ENCODE data around the gene USP26. TPM values are rescaled to one million over a fixed set of nuclear protein-coding genes. Genes with fewer than 3 reads are reported as not detected.

The USP26 gene
- total and polyA plus RNA-seq, 2 of the 13 experiments (the other 11 are each of a cell fraction or from before 2014, with no cell fraction given) = not detected

DNA sequence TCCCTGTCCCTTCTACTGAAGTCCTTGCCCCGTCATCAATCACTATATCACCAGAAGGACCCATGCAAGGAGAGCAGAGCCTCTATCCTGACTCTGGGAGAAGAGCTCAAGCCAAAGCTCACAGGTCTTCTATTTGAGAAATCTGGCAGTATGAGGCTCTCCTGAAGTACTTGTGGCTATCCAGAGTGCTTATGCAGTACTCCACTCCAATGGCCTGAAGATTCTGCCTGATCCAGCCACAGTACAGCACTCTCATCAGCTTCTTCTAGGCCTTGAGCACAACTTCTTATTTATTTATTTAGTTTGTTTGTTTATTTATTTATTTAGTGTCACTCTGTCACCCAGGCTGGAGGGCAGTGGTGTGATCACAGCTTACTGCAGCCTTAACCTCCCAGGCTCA lies 13.0 kb downstream of the USP26 start:
- no peaks in the 10 kb centered on the region for H4K20me1 ChIP-seq (ENCODE audit: insufficient read depth, low read length)
- H3K79me2 ChIP-seq (ENCODE audit: insufficient read depth, low read length) = no peaks in the 10 kb centered on the region
- H3K4me2 ChIP-seq (ENCODE audit: low read depth, low read length) = no peak overlapping the region
- BruUV-seq (replicated peaks) = no TSS peak
- H3K9me3 ChIP-seq (ENCODE audit: low read length) = no peaks in the 10 kb centered on the region
- H3K9ac ChIP-seq (ENCODE audit: insufficient read depth, low read depth, low read length) = no peak overlapping the region
- ATAC-seq = no peak
- H3K4me3 ChIP-seq (replicated peaks in 1 of 3; ENCODE audit: insufficient read depth in 1 of 3, low read depth in 2 of 3, low read length in 3 of 3) = no peak overlapping the region
- intact Hi-C loops (cut with micrococcal nuclease; ENCODE audit: unreplicated experiment) = no loop called here
- no peak overlapping the region for H3K27ac ChIP-seq (ENCODE audit: extremely low read length, insufficient read depth, low read length)
- no peak for TF ChIP-seq ZNF484 (CRISPR knock-in tag; IDR thresholded peaks at IDR 0.05; ENCODE audit: borderline replicate concordance, low read depth)
- no peak for TF ChIP-seq ZKSCAN1 (IDR thresholded peaks at IDR 0.05; ENCODE audit: low read length)
- no peak for TF ChIP-seq ELF1 (CRISPR knock-in tag; IDR thresholded peaks at IDR 0.05)
- TF ChIP-seq, protein P1, sequence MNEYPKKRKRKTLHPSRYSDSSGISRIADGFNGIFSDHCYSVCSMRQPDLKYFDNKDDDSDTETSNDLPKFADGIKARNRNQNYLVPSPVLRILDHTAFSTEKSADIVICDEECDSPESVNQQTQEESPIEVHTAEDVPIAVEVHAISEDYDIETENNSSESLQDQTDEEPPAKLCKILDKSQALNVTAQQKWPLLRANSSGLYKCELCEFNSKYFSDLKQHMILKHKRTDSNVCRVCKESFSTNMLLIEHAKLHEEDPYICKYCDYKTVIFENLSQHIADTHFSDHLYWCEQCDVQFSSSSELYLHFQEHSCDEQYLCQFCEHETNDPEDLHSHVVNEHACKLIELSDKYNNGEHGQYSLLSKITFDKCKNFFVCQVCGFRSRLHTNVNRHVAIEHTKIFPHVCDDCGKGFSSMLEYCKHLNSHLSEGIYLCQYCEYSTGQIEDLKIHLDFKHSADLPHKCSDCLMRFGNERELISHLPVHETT (CRISPR knock-in tag; conservative IDR thresholded peaks at IDR 0.05) = no peak
- ChIA-PET POLR2A (no interaction called here), CTCF (ENCODE audit: low intra/inter-chr PET ratio, low total read pairs) (no interaction called here)
- DNase-seq (ENCODE audit: low spot score) = no peak
- 7% methylated on average over 1 of the region's 1 CpG for WGBS (ENCODE audit: low lambda C conversion rate)
- H2AFZ ChIP-seq (ENCODE audit: low read length) = no peak overlapping the region
- H3K4me1 ChIP-seq (ENCODE audit: insufficient read depth, low read length) = no peaks in the 10 kb centered on the region
- no peak for FAIRE-seq
- H3K36me3 ChIP-seq (replicated peaks in 1 of 2; ENCODE audit: control insufficient read depth in 1 of 2, insufficient read depth in 2 of 2, low read length in 2 of 2) = no peaks in the 10 kb centered on the region
- no peaks in the 10 kb centered on the region for H3K27me3 ChIP-seq (ENCODE audit: control insufficient read depth in 1 of 2, insufficient read depth in 2 of 2, low read length in 2 of 2)
- in situ Hi-C loops (cut with HindIII; ENCODE audit: extremely low pct_ligation_motif_present, low pct_unique_long_range_greater_than_20kb) = no loop called here

DNA sequence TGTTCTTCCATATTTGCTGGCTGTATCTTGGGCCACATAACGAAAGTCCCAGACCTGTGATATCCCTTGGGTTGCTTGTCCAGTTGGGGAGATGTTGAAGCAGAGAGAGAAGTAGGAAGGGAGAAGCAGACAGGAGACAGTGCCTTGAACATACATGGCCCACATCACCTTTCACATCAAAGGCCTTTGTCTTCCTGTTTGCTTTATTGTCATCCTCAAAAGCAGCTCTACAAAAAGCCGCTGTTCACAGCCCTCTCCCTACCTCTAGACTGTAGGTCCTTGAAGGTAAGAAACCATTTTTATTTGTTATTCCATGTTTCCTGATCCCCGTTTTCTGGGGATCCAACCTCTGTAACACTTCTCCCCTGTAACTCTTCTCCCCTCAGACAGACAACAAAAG lies 14.9 kb downstream of the USP26 start:
- ChIA-PET POLR2A (no interaction called here), CTCF (ENCODE audit: low intra/inter-chr PET ratio, low total read pairs) (no interaction called here)
- in situ Hi-C loops (cut with HindIII; ENCODE audit: extremely low pct_ligation_motif_present, low pct_unique_long_range_greater_than_20kb) (no loop called here), intact Hi-C loops (cut with micrococcal nuclease; ENCODE audit: unreplicated experiment) (no loop called here)
- Histone ChIP-seq H3K36me3 (replicated peaks in 1 of 2; ENCODE audit: control insufficient read depth in 1 of 2, insufficient read depth in 2 of 2, low read length in 2 of 2) (no peaks in the 10 kb centered on the region), H3K4me3 (replicated peaks in 1 of 3; ENCODE audit: insufficient read depth in 1 of 3, low read depth in 2 of 3, low read length in 3 of 3) (no peak overlapping the region), H2AFZ (ENCODE audit: low read length) (no peak overlapping the region), H3K4me1 (ENCODE audit: insufficient read depth, low read length) (no peaks in the 10 kb centered on the region), H3K9me3 (ENCODE audit: low read length) (no peaks in the 10 kb centered on the region), H4K20me1 (ENCODE audit: insufficient read depth, low read length) (no peaks in the 10 kb centered on the region), H3K27ac (ENCODE audit: extremely low read length, insufficient read depth, low read length) (no peak overlapping the region), H3K79me2 (ENCODE audit: insufficient read depth, low read length) (no peaks in the 10 kb centered on the region), H3K9ac (ENCODE audit: insufficient read depth, low read depth, low read length) (no peak overlapping the region), H3K4me2 (ENCODE audit: low read depth, low read length) (no peak overlapping the region), H3K27me3 (ENCODE audit: control insufficient read depth in 1 of 2, insufficient read depth in 2 of 2, low read length in 2 of 2) (no peaks in the 10 kb centered on the region)
- FAIRE-seq = no peak
- no peak for ATAC-seq
- WGBS (ENCODE audit: low lambda C conversion rate) = 19% methylated on average over 3 of the region's 3 CpGs
- no peak for DNase-seq (ENCODE audit: low spot score)
- BruUV-seq (replicated peaks) = no TSS peak
- TF ChIP-seq, protein P2, sequence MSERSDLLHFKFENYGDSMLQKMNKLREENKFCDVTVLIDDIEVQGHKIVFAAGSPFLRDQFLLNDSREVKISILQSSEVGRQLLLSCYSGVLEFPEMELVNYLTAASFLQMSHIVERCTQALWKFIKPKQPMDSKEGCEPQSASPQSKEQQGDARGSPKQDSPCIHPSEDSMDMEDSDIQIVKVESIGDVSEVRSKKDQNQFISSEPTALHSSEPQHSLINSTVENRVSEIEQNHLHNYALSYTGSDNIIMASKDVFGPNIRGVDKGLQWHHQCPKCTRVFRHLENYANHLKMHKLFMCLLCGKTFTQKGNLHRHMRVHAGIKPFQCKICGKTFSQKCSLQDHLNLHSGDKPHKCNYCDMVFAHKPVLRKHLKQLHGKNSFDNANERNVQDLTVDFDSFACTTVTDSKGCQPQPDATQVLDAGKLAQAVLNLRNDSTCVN (CRISPR knock-in tag; IDR thresholded peaks at IDR 0.05; ENCODE audit: borderline replicate concordance) = no peak
- TF ChIP-seq, protein P1 (CRISPR knock-in tag; conservative IDR thresholded peaks at IDR 0.05) = no peak
- TF ChIP-seq SMAD3 (CRISPR knock-in tag; IDR thresholded peaks at IDR 0.05) (no peak), ZNF83 (CRISPR knock-in tag; IDR thresholded peaks at IDR 0.05; ENCODE audit: borderline replicate concordance) (no peak), KAT2B (IDR thresholded peaks at IDR 0.05; ENCODE audit: borderline replicate concordance, low read depth, low read length) (no peak)
- TF ChIP-seq, protein P3, sequence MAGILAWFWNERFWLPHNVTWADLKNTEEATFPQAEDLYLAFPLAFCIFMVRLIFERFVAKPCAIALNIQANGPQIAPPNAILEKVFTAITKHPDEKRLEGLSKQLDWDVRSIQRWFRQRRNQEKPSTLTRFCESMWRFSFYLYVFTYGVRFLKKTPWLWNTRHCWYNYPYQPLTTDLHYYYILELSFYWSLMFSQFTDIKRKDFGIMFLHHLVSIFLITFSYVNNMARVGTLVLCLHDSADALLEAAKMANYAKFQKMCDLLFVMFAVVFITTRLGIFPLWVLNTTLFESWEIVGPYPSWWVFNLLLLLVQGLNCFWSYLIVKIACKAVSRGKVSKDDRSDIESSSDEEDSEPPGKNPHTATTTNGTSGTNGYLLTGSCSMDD (CRISPR knock-in tag; IDR thresholded peaks at IDR 0.05) = no peak
- TF ChIP-seq, protein P4, sequence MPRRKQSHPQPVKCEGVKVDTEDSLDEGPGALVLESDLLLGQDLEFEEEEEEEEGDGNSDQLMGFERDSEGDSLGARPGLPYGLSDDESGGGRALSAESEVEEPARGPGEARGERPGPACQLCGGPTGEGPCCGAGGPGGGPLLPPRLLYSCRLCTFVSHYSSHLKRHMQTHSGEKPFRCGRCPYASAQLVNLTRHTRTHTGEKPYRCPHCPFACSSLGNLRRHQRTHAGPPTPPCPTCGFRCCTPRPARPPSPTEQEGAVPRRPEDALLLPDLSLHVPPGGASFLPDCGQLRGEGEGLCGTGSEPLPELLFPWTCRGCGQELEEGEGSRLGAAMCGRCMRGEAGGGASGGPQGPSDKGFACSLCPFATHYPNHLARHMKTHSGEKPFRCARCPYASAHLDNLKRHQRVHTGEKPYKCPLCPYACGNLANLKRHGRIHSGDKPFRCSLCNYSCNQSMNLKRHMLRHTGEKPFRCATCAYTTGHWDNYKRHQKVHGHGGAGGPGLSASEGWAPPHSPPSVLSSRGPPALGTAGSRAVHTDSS (CRISPR knock-in tag; conservative IDR thresholded peaks at IDR 0.05) = no peak
